Activated CD8-positive, alpha-beta memory T cell treated with anti-CD3 and anti-CD28 coated beads, Interleukin-2, amount 50 U/mL, for 1 hour (primary cell): Measurements from ENCODE around the gene SNAP47.
A peak's percentile ranks its signal among the peaks of the same experiment; 100 is the strongest.

ENCODE experiments used
- DNase-seq: peaks from one replicate; pipeline ENCODE4 v3.0.0-alpha.2; 2020; ENCODE audit errors: extremely low read depth

Gene SNAP47

DNA sequence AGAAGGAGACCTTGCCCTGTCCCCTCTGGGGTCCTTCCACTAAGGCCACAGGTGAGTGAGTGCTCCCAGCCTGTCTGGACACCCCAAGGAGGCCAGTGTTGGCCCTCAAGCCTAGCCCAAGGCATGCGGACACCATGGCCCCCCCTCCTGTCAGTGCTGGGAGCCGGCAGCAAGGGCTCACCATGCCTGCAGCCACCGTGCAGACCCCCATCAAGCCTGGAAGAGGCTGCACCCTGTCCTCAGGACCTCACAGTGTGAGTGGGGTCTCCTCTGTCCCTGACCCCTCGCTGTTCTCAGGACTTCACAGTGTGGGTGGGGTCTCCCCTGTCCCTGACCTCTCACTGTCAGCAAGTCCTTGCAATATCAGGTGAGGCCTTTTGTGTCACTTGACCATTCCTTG, 47.0 kb downstream of the SNAP47 start:
- no peak for DNase-seq

DNA sequence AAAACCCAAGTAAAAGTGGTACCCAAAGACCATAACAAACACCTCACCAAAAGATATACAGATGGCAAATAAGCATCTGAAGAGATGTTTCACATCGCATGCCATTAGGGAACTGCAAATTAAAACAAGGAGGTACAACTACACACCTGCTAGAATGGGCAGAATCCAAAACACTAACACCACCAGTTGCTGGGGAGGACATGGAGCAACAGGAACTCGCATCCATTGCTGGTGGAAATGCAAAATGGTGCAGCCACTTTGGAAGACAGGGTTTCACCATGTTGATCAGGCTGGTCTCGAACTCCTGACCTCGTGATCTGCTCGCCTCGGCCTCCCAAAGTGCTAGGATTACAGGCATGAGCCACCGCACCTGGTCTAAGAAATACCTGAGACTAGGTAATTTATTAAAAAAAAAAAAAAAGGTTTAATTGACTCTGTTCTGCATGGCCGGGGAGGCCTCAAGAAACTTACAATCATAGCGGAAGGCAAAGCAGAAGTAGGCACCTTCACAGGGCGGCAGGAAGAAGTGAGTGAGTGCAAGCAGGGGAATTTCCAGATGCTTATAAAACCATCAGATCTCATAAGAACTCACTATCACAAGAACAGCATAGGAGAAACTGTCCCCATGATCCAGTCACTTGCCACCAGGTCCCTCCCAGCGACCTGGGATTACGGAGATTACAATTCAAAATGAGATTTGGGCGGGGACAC, 50.0 kb downstream of the SNAP47 start:
- no peak for DNase-seq

DNA sequence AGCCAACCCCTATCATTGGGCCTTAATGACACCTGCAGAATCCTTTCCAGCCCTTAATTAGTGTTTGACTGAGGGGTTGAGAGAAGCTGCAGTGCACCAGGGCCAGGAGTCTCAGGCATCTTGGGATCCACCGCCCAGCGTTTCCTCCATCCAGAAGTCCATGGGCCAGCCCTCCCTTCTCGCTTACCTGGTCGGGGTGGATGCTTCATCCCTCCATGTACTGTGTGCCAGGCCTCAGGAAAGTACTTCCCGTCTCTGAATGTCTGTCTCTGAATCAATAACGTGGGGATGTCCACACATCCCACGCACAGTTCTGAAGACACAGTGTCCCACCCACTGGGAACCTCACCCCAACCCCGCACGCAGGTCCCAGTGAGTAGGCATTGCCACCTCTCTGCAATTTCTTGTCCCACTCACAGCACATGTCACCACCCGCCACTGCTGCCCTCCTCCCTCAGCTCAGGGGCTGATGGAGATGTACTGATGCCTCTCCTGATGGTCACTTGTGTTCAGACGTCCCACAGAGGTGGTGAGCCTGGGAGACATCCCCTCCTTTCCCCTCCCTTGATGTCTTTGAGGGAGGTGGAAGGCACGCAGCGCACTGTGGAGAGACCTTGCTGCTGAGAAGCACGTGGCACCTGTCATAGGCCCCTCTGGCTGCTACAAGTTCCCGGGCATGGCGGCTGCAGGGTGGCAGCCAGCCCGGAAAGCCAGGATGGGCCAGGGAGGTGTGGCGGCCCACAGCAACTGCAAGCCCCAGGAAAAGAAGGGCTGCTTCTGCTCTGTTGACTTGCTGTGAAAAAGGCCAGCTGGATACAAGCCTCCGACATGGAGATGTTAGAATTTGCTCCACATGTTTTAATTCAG, 50.8 kb downstream of the SNAP47 start:
- DNase-seq, result no peak

DNA sequence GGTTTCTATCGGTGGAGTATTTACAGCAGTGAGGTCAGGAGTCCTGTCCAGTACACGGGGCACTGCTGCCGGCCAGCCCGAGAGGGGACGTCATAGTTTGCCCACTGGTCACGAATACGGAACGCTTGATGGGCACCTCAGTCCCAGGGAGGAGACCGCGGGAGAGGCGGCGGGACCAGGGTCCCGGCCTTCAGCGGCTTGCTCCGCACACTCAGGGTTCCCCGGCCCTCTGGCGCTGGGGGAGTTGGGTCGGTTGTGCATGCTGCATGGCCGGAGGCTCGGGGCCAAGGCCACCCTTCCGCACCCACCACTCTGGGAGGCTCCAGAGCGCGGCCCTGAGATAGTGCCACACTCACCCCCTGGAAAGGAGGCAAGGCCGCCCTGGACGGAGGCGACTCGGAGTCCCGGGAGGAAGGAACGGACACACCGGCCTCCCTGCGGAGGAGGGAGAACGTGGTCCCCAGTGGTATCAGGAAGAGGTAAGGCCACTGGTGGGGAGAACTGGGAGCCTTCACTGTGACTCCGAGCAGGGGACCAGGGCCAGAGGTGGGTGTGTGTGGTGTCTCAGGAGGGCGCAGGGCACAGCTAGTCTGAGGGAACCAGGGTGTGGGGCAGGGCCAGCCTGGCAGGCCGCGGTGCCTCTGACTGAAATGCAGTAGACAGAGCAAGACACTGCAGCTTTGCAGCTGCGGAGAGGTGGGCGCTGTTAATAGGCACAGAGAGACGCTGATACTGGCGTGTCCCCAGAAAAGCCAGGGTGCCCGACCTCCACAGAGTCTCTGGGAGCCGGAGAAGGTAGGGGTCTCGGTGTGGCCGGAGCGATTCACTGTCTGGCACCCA, 51.7 kb downstream of the SNAP47 start:
- no peak for DNase-seq

DNA sequence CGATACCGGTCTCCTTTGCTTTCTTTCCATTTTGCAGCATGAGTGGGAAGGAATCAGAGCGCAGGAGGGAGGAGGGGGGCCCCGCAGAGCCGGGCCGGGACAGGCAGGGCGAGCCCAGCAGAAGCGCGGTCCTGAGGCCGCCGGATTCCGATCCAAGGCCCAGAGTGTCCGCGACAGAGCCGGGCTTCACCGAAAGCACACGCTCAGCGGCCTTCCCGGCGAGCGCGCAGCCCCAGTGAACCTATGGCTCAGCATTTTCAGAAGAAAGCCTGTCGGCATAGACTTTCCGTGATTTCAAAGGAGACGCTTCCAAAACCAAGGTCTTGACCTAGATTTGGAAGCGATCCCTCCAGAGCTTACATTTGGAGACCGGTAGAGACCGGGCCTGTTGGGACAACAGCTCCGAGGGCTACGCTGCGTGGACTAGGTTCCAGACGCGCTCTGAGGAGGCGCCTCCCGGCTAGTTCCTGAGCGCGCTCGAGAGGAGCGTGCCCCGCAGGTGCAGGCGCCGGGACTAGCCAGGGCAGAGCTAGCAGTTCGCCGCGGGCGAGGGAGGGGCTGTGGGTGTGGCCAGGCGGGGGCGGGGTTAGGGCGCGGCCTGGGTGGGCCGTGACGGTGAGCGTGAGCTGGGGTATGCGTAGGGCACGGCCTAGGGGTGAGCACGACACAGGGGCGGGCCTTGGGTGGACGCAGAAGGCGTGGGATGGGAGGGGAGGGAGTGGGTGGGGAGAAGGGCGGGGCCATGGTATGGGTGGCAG, 52.5 kb downstream of the SNAP47 start:
- peak; percentile 87 for DNase-seq

DNA sequence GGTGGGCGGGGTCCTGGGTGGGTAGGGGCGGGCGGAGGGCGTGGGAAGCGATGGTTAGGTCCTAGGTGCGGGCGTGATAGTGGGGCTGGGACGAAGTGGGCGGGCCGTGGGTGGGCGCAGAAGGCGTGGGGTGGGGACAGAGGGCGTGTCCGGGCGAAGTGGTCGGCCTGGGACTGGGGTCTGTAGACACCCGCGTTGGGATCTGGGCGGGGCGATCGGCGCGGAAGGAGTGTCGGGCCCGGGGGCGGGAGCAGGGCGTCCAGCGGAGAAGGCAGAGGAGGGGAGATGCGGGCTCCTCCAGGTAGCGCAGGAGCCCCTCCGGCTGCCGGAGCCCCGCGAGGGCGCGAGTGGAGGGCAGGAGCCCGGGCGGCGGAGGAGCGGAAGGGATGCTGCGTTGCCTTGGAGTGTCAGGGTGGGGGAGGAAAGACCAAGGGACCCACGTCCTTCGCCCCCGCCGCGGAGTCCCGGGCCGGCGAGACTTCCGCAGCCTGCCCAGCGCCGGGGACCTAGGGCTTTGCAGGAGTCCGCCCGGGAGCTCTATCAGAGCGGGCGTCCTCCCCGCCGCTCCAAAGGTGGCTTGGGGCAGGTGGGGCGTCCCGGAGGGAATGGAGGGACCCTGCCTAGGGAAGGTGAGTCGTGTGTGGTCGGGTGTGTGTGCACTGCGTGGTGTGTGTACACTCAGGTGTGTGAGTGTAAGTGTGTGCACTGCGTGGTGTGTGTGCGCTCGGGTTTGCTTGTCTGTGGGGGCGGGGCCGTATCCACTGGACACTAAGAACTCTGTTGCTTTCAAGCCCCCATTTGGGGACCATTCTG, 53.2 kb downstream of the SNAP47 start:
- no peak for DNase-seq

DNA sequence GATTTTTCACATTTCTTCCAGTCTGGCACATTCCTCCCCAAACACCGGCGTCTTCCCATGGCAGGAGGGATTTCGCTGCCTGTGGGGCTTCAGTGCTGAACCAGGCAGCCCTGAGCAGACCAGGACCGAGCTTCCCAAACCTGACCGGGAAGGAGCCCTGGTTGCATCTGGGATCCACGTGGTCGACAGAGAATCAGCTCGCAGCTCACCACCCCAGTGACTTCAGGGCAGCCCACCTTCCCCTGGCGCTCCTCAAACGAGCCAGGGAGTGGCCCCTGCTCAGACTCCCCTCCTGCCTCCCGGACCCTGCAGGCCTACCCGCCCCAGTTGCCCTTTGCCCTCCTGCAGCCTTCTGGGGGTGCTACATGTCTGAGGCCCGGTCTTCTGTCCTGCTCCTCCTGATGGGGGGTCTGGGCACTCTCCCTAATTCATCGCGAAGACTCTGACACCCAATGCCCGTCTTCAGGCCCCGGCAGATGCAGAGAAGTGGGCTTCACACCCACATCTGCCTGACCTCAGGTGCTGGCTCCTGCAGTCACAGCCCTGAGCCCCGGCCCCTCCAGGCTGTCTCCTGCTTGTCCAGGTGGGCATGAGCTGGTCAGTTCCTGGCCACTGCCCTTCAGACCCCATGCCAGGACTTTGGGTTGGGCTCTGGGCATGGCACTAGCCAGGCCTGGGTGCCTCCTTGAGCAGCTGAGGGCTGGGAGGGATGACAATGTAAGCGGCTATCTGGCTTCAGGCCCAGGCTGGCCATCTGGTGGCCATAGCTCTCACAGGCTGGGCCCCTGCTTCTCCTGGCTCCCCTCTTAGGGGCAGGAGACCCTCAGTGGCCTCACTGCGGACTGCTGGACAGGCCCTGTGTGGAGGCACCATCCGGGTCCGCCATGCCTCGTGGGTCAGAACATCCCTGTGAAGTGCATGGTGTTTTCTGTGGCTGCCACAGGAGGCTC, 54.1 kb downstream of the SNAP47 start:
- DNase-seq, result no peak

DNA sequence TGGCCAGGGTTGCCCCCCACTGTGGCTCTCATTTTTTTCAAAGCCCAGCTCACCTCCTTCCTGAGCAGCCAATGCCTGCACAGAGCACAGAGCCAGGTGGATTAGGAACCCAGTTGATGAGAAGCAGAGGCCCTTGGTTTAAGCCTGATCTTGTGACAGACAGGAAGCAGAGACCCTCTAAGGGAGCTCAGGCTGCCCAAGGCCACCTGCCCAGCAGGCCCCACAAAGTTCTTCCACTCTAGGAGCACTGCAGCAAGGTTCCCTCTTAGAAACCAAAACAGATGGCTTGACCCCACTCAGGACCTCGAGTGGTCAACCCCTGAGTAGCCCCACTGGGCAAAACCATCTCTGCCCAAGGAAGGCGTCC, 54.8 kb downstream of the SNAP47 start:
- no peak for DNase-seq

DNA sequence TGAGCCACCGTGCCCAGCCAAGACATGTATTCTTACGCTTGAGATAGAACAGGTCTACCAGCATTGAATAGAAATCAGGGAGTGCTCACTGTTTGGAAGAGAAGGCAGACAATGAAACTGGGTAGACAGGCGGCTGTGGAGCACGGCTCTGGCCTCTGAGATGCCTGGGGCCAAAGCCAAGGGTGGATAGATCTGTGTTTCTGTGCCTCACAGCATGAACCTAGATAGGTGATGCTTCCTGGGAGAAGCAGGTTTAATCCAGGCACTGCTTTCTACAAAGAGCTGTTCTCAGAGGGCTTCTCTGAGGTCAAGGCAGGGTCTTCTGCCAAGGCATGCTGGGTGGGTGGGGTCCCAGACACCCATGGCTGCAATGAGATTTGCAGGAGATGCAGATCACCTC, 55.6 kb downstream of the SNAP47 start:
- DNase-seq, result no peak

DNA sequence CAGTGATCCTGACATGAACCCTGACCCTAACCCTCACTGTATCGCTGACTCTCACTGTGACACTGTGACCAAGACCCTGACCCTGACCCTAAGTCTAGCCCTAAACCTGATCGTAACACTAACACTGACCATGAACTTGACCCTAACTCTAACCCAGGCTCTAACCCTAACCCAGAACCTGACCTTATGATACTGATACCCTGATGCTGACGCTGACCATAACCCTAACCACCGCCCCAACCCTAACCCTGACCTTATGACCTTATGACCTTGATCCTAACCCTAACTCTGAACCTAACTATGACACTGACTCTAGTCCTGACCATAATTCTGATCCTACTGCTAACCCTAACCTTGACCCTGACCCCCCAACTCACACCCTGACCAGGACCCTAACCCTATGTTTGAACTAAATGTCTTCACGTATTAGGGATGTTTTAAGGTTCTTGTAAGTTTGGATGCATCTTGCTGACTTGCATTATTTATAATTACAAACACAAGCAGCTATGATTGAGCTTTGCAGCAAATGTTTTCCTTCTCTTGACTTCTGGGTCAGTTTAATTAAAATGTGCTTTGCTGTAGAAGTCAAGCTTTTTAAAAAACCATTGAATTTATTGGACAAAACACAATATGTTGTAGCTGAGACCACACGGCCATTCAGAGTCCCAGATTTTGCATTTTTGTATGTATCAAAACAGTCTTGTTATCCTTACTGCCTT, 56.3 kb downstream of the SNAP47 start:
- DNase-seq, result no peak

DNA sequence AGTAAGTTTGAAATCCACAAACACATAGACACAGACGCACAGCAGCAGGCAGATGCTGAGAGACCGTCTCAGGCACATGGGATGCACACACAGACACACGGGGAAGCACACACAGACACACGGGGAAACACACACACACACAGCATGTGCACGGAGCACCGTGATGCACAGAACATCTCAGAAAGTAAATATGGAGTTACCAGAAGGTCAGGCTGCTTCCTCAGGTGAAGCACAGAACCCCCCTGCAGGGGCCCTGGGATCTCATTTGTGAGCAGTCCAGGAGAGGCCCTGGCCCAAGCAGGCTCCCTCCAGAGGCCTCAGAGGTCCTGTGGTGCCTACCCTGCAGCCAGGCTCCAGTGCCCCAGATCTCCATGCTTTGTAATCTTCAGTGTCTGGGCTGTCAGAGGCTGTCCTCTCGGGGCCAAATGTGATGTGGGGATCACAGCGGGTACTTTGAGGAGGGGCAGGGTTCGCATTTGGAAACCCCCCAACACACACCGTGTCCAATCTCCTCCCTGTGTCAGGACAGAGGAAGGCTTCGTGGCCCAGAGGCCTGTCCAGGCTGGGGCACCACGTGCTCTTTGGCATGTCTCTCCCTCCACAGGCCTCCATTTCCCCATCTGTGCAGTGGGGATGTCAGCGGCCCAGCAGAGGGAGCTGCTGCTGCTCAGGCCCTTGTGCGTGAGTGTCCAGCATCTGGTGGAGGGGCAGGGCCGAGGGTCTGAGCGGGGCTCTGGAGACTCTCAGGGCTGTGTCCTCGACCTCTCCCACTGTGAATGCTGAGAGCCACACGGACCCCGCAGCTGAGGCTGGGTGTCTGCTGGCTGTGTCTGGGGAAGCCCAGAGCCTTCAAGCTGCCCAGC, 57.2 kb downstream of the SNAP47 start:
- DNase-seq, result no peak

DNA sequence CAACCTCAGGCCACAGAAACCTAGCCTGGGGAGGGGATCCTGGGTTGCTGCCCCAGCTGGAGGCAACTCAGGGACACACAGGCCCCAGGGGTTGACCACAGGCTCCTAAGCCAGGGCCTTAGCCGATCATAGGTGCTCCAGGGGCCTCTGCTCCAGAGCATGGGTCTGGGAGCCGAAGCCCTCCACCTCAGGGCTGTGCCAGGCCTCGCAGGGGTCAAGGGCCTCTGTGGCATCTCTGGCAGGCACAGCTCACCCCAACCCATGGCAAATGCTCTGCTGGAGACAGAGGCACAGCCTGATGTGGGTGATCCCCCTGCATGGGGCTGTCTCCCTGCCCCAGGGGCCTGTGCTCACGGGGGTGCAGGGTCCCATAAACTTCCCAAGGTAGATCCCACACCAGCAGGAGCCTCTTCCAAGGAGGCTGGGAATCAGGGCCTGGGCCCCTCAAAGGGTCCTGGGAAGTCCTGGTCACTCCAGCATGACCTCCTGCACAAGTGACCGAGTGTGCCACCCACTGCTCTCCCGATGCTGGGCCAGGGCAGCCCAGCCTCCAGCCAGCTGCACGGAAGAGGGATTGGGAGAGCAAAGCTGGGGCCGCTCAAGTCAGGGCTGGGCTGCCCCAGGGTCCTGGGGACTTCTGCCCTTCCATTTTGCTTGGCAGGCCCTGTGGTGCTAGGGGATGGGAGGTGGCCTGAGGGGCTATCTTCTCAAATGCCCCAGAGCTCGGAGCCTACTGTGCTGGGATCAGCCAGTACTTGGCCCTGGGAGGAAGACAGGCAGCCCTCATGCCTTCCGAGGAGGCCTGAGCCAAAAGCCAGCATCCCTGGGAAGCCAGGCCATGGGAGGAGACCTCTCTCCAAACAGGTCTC, 58.1 kb downstream of the SNAP47 start:
- no peak for DNase-seq

DNA sequence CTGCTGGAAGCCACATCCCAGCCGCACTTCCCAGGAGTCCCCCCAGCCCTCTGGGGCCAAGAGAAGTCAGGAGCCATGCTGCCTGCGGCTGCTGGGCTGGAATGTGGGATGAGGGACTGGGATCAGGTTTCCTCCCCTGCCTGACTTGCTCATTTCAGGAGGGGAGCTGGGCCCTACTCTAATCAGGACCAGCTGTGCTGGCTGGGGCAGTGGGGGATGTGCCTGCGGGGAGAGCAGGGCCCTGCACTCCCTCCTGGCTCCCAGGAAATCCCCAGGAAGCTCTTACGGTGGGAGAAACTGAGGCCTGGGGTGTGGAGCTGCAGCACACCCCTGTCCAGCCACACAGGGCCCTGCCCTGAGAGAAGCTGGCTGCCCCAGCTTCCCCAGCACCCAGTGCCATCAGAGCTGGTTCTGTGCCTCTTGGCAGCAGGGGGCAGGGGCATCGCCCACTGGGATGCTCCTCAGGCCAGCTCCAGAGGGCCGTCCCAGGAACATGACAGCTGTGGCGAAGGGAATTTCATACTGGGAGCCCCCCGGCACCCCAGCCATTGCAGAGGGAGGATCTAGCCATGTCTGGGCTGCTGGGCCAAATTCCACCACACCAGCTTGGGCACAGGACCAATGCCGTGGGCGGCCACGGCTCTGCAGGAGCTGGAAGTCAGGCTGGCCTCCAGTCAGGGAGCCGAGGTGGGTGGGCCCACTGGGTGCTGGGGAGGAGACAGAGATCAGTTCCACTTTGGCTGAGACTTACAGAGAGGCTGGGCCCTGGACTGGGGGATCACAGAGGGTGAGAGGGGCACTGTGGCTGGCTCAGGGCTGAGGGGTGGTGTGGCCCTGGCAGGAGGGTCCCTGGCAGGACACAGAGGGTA, 58.9 kb downstream of the SNAP47 start:
- DNase-seq, result no peak

DNA sequence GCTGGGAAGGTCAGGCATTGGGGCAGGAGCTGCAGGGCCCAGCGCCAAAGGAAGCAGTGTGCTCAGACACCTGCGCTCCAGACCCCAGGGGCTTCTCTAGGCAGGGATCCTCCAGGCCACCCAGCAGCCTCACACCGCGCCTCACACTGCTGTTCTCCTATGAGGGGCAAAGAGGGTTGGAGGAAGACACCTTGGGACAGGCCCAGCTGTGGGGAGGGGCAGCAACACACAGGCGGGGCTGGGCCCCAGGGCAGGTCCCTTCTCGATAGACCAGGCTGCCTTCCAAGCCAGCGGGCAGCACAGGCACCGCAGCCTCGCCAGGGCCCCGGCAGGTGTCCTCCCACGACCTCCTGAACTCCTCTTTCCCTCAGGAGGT, 59.6 kb downstream of the SNAP47 start:
- DNase-seq, result no peak

DNA sequence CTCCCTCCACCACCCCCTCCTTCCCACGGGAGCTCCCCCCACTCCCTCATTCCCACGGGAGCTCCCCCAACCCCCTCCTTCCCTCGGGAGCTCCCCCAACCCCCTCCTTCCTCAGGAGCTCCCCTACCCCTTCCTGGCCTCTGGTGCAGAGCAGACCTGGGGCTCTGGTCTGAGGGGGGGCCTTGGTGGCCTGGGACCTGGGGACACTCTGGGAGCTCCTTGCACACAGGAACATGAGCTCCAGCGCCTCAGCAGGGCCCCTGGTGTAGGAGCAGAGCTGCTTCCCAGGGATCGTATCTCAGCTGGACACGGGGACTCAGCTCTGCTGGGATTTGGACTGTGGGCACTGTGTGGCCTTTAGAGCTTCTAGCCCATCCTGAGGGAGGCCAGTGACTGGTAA, 60.5 kb downstream of the SNAP47 start:
- no peak for DNase-seq

DNA sequence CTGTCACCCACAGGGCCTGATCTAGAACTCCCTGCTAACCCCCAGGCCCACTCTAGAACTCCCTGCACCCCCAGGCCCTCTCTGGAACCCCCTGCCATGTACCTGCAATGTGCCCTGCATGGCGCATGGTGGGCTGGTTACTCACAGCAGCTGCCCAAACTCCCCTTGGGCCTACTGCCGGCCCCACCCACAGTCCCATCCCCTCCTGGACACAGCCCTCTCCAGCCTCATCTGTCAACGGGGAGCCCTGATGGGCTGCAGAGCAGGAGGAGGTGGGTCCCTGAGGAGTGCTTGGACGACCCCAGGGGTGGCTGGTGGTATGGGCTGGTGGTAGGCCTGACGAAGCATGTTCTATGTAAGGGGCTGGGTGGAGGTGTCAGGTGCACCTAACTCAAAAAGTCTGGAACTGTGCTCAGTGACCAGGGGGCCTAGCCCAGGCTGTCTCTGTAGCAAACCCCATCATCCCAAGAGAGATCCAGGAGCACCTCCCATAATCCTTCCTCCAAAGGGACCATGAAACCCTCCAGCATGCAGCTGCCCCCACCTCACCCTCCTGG, 61.2 kb downstream of the SNAP47 start:
- no peak for DNase-seq
